Measurements from ENCODE around the gene FAF1.

DNA sequence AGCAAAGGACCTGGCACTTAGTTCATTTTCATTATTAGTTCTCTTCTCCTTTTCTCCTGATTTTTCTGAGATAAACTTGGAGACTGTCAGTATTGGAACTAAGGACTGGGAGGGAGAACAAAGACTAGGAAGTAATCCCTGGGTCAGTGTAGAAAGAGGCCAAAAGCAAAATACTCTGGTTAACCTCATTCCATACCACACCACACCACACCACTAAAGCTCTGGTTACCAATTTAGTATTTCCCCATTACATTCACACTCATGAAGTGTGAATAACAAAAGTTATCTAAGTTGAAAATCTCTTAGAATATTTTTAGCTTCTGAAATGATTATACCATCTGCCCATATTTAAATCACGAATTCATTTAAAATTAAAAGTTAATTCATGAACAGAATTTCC lies 467.9 kb downstream of the FAF1 start:
- TF ChIP-seq CTCF (IDR thresholded peaks at IDR 0.05): no peak
- TF ChIP-seq POLR2AphosphoS5 (IDR thresholded peaks at IDR 0.05): no peak
- no peak for TF ChIP-seq POLR2A (IDR thresholded peaks at IDR 0.05; ENCODE audit: low read depth)

Data from esophagus muscularis mucosa (tissue), 3 donors.